Measurements from ENCODE around the gene SLC22A1.
"Not testable (repeated sequence)": the region's sequence is repeated elsewhere in the genome, so short reads cannot be mapped to it uniquely, and the experiment has no call there.

SLC22A1 gene

GRCh38 chr6:160124007-160124406, 2.4 kb downstream of the SLC22A1 start:
- H3K4me3 ChIP-seq (ENCODE audit: low read length in 2 of 2) = no peak overlapping the region
- peaks cover 0 to 3% of the 10 kb centered on the region in 2 donors for H3K27me3 ChIP-seq (ENCODE audit: control insufficient read depth in 1 of 2, insufficient read depth in 2 of 2, low read length in 2 of 2)
- no peak overlapping the region for H3K9ac ChIP-seq (ENCODE audit: low read length in 2 of 2)
- no peaks in the 10 kb centered on the region for H3K4me1 ChIP-seq (ENCODE audit: control insufficient read depth, insufficient read depth, low read length)
- H3K9me3 ChIP-seq (ENCODE audit: control insufficient read depth in 2 of 2, low read length in 2 of 2) = no peaks in the 10 kb centered on the region
- no peaks in the 10 kb centered on the region for H3K36me3 ChIP-seq (ENCODE audit: control insufficient read depth in 2 of 2, insufficient read depth in 2 of 2, low read length in 2 of 2)
- no peak overlapping the region for H3K27ac ChIP-seq (ENCODE audit: low read length)

- H3K4me1 ChIP-seq (ENCODE audit: control insufficient read depth, insufficient read depth, low read length) = no peaks in the 10 kb centered on the region
- no peaks in the 10 kb centered on the region for H3K36me3 ChIP-seq (ENCODE audit: control insufficient read depth in 2 of 2, insufficient read depth in 2 of 2, low read length in 2 of 2)
- H3K27ac ChIP-seq (ENCODE audit: low read length) = no peak overlapping the region
- no peak overlapping the region for H3K4me3 ChIP-seq (ENCODE audit: low read length in 2 of 2)
- no peak overlapping the region for H3K9ac ChIP-seq (ENCODE audit: low read length in 2 of 2)
- H3K27me3 ChIP-seq (ENCODE audit: control insufficient read depth in 1 of 2, insufficient read depth in 2 of 2, low read length in 2 of 2) = peaks cover 0 to 3% of the 10 kb centered on the region in 2 donors
- no peaks in the 10 kb centered on the region for H3K9me3 ChIP-seq (ENCODE audit: control insufficient read depth in 2 of 2, low read length in 2 of 2)
Observed at GRCh38 chr6:160124605-160125004, 3.0 kb downstream of the SLC22A1 start.

GRCh38 chr6:160125105-160125504, 3.5 kb downstream of the SLC22A1 start:
- H3K4me3 ChIP-seq (ENCODE audit: low read length in 2 of 2); H3K4me1 ChIP-seq (ENCODE audit: control insufficient read depth, insufficient read depth, low read length): not testable (repeated sequence)

GRCh38 chr6:160127270-160128124, 5.9 kb downstream of the SLC22A1 start:
- Histone ChIP-seq H3K27me3 (ENCODE audit: control insufficient read depth in 1 of 2, insufficient read depth in 2 of 2, low read length in 2 of 2) (peaks cover 0 to 3% of the 10 kb centered on the region in 2 donors), H3K4me1 (ENCODE audit: control insufficient read depth, insufficient read depth, low read length) (no peaks in the 10 kb centered on the region), H3K9me3 (ENCODE audit: control insufficient read depth in 2 of 2, low read length in 2 of 2) (no peaks in the 10 kb centered on the region), H3K4me3 (ENCODE audit: low read length in 2 of 2) (no peak overlapping the region), H3K36me3 (ENCODE audit: control insufficient read depth in 2 of 2, insufficient read depth in 2 of 2, low read length in 2 of 2) (no peaks in the 10 kb centered on the region), H3K27ac (ENCODE audit: low read length) (no peak overlapping the region), H3K9ac (ENCODE audit: low read length in 2 of 2) (no peak overlapping the region)

More at GRCh38 chr6:160125105-160125504, 3.5 kb downstream of the SLC22A1 start:
- not testable (repeated sequence) for H3K9ac ChIP-seq (ENCODE audit: low read length in 2 of 2); H3K27ac ChIP-seq (ENCODE audit: low read length); H3K36me3 ChIP-seq (ENCODE audit: control insufficient read depth in 2 of 2, insufficient read depth in 2 of 2, low read length in 2 of 2); H3K9me3 ChIP-seq (ENCODE audit: control insufficient read depth in 2 of 2, low read length in 2 of 2); H3K27me3 ChIP-seq (ENCODE audit: control insufficient read depth in 1 of 2, insufficient read depth in 2 of 2, low read length in 2 of 2)

- Histone ChIP-seq H3K9me3 (ENCODE audit: control insufficient read depth in 2 of 2, low read length in 2 of 2) (no peaks in the 10 kb centered on the region), H3K27me3 (ENCODE audit: control insufficient read depth in 1 of 2, insufficient read depth in 2 of 2, low read length in 2 of 2) (peaks cover 0 to 3% of the 10 kb centered on the region in 2 donors), H3K9ac (ENCODE audit: low read length in 2 of 2) (no peak overlapping the region), H3K4me1 (ENCODE audit: control insufficient read depth, insufficient read depth, low read length) (no peaks in the 10 kb centered on the region), H3K27ac (ENCODE audit: low read length) (no peak overlapping the region), H3K36me3 (ENCODE audit: control insufficient read depth in 2 of 2, insufficient read depth in 2 of 2, low read length in 2 of 2) (no peaks in the 10 kb centered on the region), H3K4me3 (ENCODE audit: low read length in 2 of 2) (no peak overlapping the region)
Observed at GRCh38 chr6:160128125-160128683, 6.6 kb downstream of the SLC22A1 start.

GRCh38 chr6:160128879-160129516, 7.4 kb downstream of the SLC22A1 start:
- Histone ChIP-seq H3K4me1 (ENCODE audit: control insufficient read depth, insufficient read depth, low read length) (no peaks in the 10 kb centered on the region), H3K27me3 (ENCODE audit: control insufficient read depth in 1 of 2, insufficient read depth in 2 of 2, low read length in 2 of 2) (no peaks in the 10 kb centered on the region), H3K9me3 (ENCODE audit: control insufficient read depth in 2 of 2, low read length in 2 of 2) (no peaks in the 10 kb centered on the region), H3K9ac (ENCODE audit: low read length in 2 of 2) (no peak overlapping the region), H3K4me3 (ENCODE audit: low read length in 2 of 2) (no peak overlapping the region), H3K27ac (ENCODE audit: low read length) (no peak overlapping the region), H3K36me3 (ENCODE audit: control insufficient read depth in 2 of 2, insufficient read depth in 2 of 2, low read length in 2 of 2) (no peaks in the 10 kb centered on the region)

- H3K4me1 ChIP-seq (ENCODE audit: control insufficient read depth, insufficient read depth, low read length) = no peaks in the 10 kb centered on the region
- H3K9ac ChIP-seq (ENCODE audit: low read length in 2 of 2) = no peak overlapping the region
- H3K9me3 ChIP-seq (ENCODE audit: control insufficient read depth in 2 of 2, low read length in 2 of 2) = no peaks in the 10 kb centered on the region
- H3K27ac ChIP-seq (ENCODE audit: low read length) = no peak overlapping the region
- H3K36me3 ChIP-seq (ENCODE audit: control insufficient read depth in 2 of 2, insufficient read depth in 2 of 2, low read length in 2 of 2) = no peaks in the 10 kb centered on the region
- H3K27me3 ChIP-seq (ENCODE audit: control insufficient read depth in 1 of 2, insufficient read depth in 2 of 2, low read length in 2 of 2) = no peaks in the 10 kb centered on the region
- H3K4me3 ChIP-seq (ENCODE audit: low read length in 2 of 2) = no peak overlapping the region
Observed at GRCh38 chr6:160129881-160130615, 8.4 kb downstream of the SLC22A1 start.

- Histone ChIP-seq H3K9ac (ENCODE audit: low read length in 2 of 2) (no peak overlapping the region), H3K4me3 (ENCODE audit: low read length in 2 of 2) (no peak overlapping the region), H3K27me3 (ENCODE audit: control insufficient read depth in 1 of 2, insufficient read depth in 2 of 2, low read length in 2 of 2) (no peaks in the 10 kb centered on the region), H3K27ac (ENCODE audit: low read length) (no peak overlapping the region), H3K9me3 (ENCODE audit: control insufficient read depth in 2 of 2, low read length in 2 of 2) (no peaks in the 10 kb centered on the region), H3K36me3 (ENCODE audit: control insufficient read depth in 2 of 2, insufficient read depth in 2 of 2, low read length in 2 of 2) (no peaks in the 10 kb centered on the region), H3K4me1 (ENCODE audit: control insufficient read depth, insufficient read depth, low read length) (no peaks in the 10 kb centered on the region)
Observed at GRCh38 chr6:160130729-160131484, 9.3 kb downstream of the SLC22A1 start.

- H3K27me3 ChIP-seq (ENCODE audit: control insufficient read depth in 1 of 2, insufficient read depth in 2 of 2, low read length in 2 of 2) = no peaks in the 10 kb centered on the region
- H3K27ac ChIP-seq (ENCODE audit: low read length) = no peak overlapping the region
- H3K9me3 ChIP-seq (ENCODE audit: control insufficient read depth in 2 of 2, low read length in 2 of 2) = no peaks in the 10 kb centered on the region
- no peak overlapping the region for H3K9ac ChIP-seq (ENCODE audit: low read length in 2 of 2)
- H3K4me3 ChIP-seq (ENCODE audit: low read length in 2 of 2) = no peak overlapping the region
- no peaks in the 10 kb centered on the region for H3K36me3 ChIP-seq (ENCODE audit: control insufficient read depth in 2 of 2, insufficient read depth in 2 of 2, low read length in 2 of 2)
- H3K4me1 ChIP-seq (ENCODE audit: control insufficient read depth, insufficient read depth, low read length) = no peaks in the 10 kb centered on the region
Observed at GRCh38 chr6:160131636-160132296, 10.2 kb downstream of the SLC22A1 start.

GRCh38 chr6:160132297-160132637, 10.7 kb downstream of the SLC22A1 start:
- Histone ChIP-seq H3K27ac (ENCODE audit: low read length) (no peak overlapping the region), H3K4me3 (ENCODE audit: low read length in 2 of 2) (no peak overlapping the region)

More at GRCh38 chr6:160132297-160132637, 10.7 kb downstream of the SLC22A1 start:
- H3K36me3 ChIP-seq (ENCODE audit: control insufficient read depth in 2 of 2, insufficient read depth in 2 of 2, low read length in 2 of 2) = no peaks in the 10 kb centered on the region
- no peaks in the 10 kb centered on the region for H3K4me1 ChIP-seq (ENCODE audit: control insufficient read depth, insufficient read depth, low read length)
- no peak overlapping the region for H3K9ac ChIP-seq (ENCODE audit: low read length in 2 of 2)
- H3K27me3 ChIP-seq (ENCODE audit: control insufficient read depth in 1 of 2, insufficient read depth in 2 of 2, low read length in 2 of 2) = no peaks in the 10 kb centered on the region
- no peaks in the 10 kb centered on the region for H3K9me3 ChIP-seq (ENCODE audit: control insufficient read depth in 2 of 2, low read length in 2 of 2)

Measured in stomach smooth muscle (tissue), 2 donors.